HUES6 (cell line): ENCODE measurements around the gene SEMA3A.
A peak's percentile ranks its signal among the peaks of the same experiment; 100 is the strongest.
"Not testable (repeated sequence)": the region's sequence is repeated elsewhere in the genome, so short reads cannot be mapped to it uniquely, and the experiment has no call there.

Experiments
- H3K27ac ChIP-seq: 2 replicates; pipeline ENCODE4 v1.7.0; 2013; ENCODE audit warnings: low read depth, mild to moderate bottlenecking, low read length, inconsistent platforms
- H3K27me3 ChIP-seq: 2 replicates; pipeline ENCODE4 v1.6.1; 2013; ENCODE audit warnings: low read length; ENCODE audit not compliant: control insufficient read depth, insufficient read depth
- H3K36me3 ChIP-seq: 2 replicates; pipeline ENCODE4 v1.6.1; 2013; ENCODE audit warnings: low read length; ENCODE audit not compliant: control insufficient read depth, insufficient read depth
- H3K4me1 ChIP-seq: 2 replicates; pipeline ENCODE4 v1.6.1; 2013; ENCODE audit warnings: low read length; ENCODE audit not compliant: control insufficient read depth, insufficient read depth
- H3K4me3 ChIP-seq: 2 replicates; pipeline ENCODE4 v1.5.1; 2013; ENCODE audit warnings: low read depth, low read length
- H3K9ac ChIP-seq: one replicate; pipeline ENCODE4 v1.6.1; 2013; ENCODE audit warnings: mild to moderate bottlenecking, low read length
- H3K9me3 ChIP-seq: 2 replicates; pipeline ENCODE4 v1.6.1; 2013; ENCODE audit warnings: low read depth, low read length; ENCODE audit not compliant: control insufficient read depth, insufficient read depth

The SEMA3A gene

DNA sequence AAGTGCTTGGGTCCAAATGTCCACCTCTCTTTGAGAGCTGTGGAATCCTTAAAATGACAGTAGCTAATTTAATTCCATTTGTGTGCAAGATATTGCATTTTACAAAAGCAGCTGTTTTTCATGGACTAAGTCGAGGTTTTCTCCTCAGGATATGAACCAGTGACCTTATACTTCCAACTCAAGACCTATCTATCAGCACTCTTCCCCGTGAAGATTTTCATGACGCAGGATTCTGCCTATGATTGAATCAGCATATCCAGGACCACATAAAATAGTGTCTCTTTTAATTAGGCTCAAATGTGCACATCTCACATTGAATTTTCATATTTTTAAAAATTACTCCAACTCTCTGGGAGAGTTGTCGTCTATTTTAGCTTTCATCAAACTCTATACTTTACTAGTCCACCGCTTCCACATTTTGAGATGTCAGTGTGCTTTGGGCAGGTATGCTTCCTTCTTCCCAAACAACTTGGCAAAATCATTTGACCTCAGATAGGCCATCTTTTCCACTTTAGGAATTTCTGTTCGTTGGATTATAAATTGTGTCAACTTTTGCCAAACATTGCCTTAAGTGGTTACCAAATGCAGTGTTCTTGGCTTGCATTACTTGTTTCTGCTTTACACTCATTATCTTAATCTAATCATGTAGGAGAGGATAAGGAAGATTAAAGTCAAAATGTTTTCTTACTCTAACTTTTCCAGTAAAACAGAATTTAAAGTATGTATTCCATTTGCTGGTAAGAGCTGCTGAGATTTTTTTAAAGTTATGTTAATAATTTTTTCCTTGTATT is 39.4 kb downstream of the SEMA3A start:
- H3K9me3 ChIP-seq = no peaks in the 10 kb centered on the region
- H3K4me3 ChIP-seq = no peak overlapping the region
- no peaks in the 10 kb centered on the region for H3K36me3 ChIP-seq
- H3K27ac ChIP-seq = no peak overlapping the region
- H3K4me1 ChIP-seq = peaks cover 4% of the 10 kb centered on the region; the same call in 1 of the 2 replicates
- H3K9ac ChIP-seq = no peak overlapping the region
- no peaks in the 10 kb centered on the region for H3K27me3 ChIP-seq

DNA sequence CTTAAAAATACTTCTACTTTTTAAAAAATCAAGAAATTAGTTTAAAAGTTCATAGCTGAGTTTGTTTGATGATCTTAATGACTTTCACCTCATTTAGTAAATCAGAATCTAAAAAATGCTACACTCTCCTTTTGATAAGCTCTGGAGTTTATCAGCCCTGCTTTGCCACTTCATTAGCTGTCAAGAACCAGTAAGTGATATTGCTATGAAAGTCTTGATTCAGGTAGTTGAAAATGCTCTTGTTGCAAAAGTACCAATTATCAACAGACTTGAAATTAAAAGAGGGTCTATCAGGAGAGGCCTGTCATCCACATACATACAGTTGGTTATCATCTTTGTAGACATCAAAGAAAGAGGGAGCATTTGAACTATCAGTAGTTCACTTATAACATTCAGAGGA is 41.6 kb downstream of the SEMA3A start:
- no peak overlapping the region for H3K27ac ChIP-seq
- H3K9ac ChIP-seq = no peak overlapping the region
- H3K36me3 ChIP-seq = no peaks in the 10 kb centered on the region
- no peak overlapping the region for H3K4me3 ChIP-seq
- H3K27me3 ChIP-seq = no peaks in the 10 kb centered on the region
- no peaks in the 10 kb centered on the region for H3K9me3 ChIP-seq
- H3K4me1 ChIP-seq = peaks cover 21% of the 10 kb centered on the region; the same call in 1 of the 2 replicates

DNA sequence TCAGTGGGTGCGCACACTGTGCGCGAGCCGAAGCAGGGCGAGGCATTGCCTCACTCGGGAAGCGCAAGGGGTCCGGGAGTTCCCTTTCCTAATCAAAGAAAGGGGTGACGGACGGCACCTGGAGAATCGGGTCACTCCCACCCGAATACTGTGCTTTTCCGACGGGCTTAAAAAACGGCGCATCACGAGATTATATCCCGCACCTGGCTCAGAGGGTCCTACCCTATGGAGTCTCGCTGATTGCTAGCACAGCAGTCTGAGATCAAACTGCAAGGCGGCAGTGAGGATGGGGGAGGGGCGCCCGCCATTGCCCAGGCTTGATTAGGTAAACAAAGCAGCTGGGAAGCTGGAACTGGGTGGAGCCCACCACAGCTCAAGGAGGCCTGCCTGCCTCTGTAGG is 44.2 kb downstream of the SEMA3A start:
- peak overlapping the region; percentile 59 for H3K9ac ChIP-seq
- not testable (repeated sequence) for H3K36me3 ChIP-seq, H3K27me3 ChIP-seq, H3K9me3 ChIP-seq
- peak overlapping the region; percentile 78 for H3K4me3 ChIP-seq
- peak overlapping the region; percentile 55 for H3K27ac ChIP-seq
- peaks cover 41% of the 10 kb centered on the region for H3K4me1 ChIP-seq

DNA sequence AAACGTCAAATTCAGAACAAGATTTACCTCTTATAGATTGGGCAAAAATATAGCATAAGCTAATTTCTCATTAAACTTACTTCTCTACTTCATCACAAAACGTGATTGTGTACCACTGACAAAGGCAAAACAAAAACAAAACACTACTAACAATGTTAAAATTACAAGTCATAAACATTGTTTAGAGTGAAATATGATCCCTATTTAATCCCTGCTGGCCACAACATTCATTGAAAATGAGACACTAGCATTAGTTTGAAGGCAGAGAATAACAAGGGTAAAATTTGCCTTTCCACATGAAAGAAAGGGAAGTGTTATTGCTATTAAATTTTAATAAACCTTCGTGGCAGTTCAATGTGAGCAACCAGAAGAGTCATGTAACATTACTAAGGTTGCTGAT is 45.0 kb downstream of the SEMA3A start:
- Histone ChIP-seq H3K36me3 (no peaks in the 10 kb centered on the region), H3K4me3 (peak overlapping the region; percentile 78), H3K9ac (peak overlapping the region; percentile 59), H3K27me3 (no peaks in the 10 kb centered on the region), H3K4me1 (peaks cover 49% of the 10 kb centered on the region), H3K9me3 (no peaks in the 10 kb centered on the region), H3K27ac (peak overlapping the region; percentile 55)

DNA sequence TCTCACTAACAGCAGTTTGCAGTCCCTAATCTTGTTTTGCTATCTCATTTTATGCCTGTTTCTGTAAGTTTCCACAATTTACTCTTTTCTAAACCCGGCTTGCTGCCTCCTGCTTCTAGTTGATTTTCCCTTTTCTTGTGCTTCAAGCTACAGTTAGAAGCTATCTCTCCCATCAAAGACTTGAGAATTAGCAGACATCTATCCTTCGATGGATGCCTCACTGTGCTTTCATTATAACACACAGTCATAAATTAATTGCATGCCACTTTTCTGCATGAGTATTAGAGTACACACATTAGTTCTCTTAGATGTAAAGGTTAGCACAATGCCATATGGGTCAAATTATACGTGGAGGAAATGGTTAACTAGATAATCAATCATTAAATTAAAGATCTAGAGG is 48.7 kb downstream of the SEMA3A start:
- no peaks in the 10 kb centered on the region for H3K27me3 ChIP-seq
- H3K27ac ChIP-seq = peak overlapping the region; percentile 64
- H3K36me3 ChIP-seq = no peaks in the 10 kb centered on the region
- H3K4me3 ChIP-seq = 0 out of 2 replicates have a peak overlapping the region, but pooled peaks have one; percentile 5
- no peaks in the 10 kb centered on the region for H3K9me3 ChIP-seq
- H3K4me1 ChIP-seq = peaks cover 67% of the 10 kb centered on the region
- peak overlapping the region; percentile 32 for H3K9ac ChIP-seq

DNA sequence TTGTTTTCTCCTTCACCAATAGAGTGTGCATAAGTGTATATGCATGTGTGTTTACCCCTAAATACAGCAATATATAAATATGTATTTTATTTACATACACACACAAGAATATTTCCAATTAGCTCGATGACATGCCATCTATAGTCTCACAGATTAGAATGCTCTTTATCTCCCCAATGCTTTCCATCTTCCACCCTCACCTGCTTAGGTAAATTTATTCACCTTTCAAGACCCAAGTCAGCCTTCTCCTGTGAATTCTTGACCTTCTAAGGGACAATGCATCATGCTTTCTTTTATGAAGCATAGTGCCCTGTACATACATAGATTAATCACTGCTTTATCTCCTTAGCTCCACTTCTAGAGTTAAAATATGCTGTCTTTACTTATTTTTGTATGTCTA is 49.7 kb downstream of the SEMA3A start:
- no peaks in the 10 kb centered on the region for H3K36me3 ChIP-seq
- no peaks in the 10 kb centered on the region for H3K9me3 ChIP-seq
- H3K4me3 ChIP-seq = peak overlapping the region; percentile 17; the same call in 1 of the 2 replicates
- peak overlapping the region; percentile 18 for H3K9ac ChIP-seq
- no peaks in the 10 kb centered on the region for H3K27me3 ChIP-seq
- peaks cover 67% of the 10 kb centered on the region for H3K4me1 ChIP-seq
- peak overlapping the region; percentile 68 for H3K27ac ChIP-seq

DNA sequence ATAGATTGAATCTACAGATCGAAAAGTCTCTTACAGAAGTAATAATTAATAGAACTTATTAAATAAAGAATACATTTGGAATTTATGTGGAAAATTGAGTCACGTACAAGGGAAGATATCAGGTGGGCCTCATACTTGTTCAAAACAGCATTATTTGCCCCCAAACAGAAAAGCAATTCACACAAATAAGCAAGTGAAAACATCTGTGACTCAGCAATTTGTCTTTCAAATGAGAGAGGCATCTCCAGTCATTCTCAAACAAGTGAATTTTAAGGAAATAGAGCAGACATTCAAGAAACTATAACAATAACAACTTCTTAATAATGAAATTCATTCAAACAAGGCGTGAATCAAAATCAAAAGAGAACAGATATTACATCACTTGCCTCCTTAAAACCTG is 50.1 kb downstream of the SEMA3A start:
- no peaks in the 10 kb centered on the region for H3K9me3 ChIP-seq
- H3K4me3 ChIP-seq = peak overlapping the region; percentile 17; the same call in 1 of the 2 replicates
- H3K4me1 ChIP-seq = peaks cover 65% of the 10 kb centered on the region
- peak overlapping the region; percentile 68 for H3K27ac ChIP-seq
- no peaks in the 10 kb centered on the region for H3K36me3 ChIP-seq
- no peaks in the 10 kb centered on the region for H3K27me3 ChIP-seq
- no peak overlapping the region for H3K9ac ChIP-seq

DNA sequence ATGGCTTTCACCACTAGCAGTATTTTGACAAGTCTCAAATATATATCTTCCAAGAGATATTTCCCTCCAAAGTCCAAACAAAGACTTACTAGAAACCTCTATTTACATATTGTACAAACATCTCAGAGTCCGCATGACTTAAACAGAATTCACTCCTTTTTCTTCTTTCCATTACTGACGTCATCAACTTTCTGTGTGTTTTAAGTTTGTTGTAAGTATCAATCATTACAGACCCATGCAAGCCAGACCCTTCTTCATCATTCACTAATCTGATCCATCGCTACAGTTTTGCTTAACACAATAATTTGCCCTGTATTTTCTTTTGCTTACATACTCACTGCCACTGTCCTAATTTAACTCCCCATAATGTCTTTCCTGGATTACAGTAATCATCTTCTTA is 51.9 kb downstream of the SEMA3A start:
- Histone ChIP-seq H3K27me3 (no peaks in the 10 kb centered on the region), H3K9ac (no peak overlapping the region), H3K4me3 (no peak overlapping the region), H3K9me3 (no peaks in the 10 kb centered on the region), H3K36me3 (no peaks in the 10 kb centered on the region), H3K4me1 (peaks cover 53% of the 10 kb centered on the region), H3K27ac (no peak overlapping the region)

DNA sequence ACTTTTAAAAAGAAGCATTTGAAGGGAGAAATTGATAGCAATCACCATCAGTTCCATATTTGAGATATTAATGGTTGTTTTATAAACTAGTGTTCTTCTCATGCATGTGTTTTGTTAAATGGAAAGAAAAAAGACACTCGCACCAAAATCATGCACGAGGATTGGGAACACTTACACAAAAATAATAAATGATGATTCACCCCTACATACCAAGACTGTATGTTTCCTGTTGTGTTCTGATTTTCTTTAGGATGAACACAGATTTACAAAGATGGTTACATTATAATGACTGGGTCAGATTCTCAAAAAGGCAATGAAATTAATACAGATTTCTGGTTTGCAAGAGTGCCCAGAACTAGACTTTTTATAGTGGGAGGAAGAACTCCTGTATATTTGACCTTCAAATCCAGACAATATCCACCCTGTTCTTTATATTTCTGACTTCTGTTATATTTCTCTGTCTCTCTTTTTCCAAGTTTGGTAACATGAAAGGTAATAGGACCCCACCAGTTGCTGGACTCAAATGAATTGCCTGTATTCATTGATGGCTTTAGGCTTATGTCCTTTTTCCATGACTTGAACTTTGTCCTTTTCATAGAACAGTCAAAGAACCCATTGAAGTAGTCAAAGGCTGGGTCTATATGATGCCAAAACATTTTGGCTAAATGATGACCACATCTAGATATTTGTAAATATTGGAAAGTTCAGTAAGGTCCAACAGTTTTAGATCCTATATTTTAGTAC is 54.4 kb downstream of the SEMA3A start:
- Histone ChIP-seq H3K9ac (no peak overlapping the region), H3K36me3 (no peaks in the 10 kb centered on the region), H3K27me3 (no peaks in the 10 kb centered on the region), H3K4me1 (peaks cover 35% of the 10 kb centered on the region), H3K27ac (no peak overlapping the region), H3K4me3 (no peak overlapping the region), H3K9me3 (no peaks in the 10 kb centered on the region)

DNA sequence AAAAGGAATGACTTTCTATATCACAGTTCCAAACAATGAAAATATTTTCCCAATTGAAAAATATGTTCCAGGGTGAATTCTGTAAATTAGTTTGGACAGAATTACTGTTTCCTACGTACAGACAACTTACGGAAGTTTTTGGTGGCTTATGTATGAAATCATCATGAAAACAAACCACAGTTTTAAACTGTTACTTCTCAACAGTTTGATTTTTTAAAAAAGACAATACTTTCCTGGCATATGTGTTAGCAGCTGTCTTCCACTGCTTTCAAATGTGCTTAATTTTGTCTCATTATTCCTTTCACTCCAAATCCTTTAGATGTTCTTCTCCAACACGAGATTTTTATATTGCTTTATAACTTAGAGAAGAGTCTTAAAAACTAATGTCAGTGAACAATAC is 56.2 kb downstream of the SEMA3A start:
- Histone ChIP-seq H3K9me3 (no peaks in the 10 kb centered on the region), H3K36me3 (peaks cover 11% of the 10 kb centered on the region), H3K4me3 (no peak overlapping the region), H3K27me3 (no peaks in the 10 kb centered on the region), H3K9ac (no peak overlapping the region), H3K27ac (no peak overlapping the region), H3K4me1 (peaks cover 17% of the 10 kb centered on the region)

DNA sequence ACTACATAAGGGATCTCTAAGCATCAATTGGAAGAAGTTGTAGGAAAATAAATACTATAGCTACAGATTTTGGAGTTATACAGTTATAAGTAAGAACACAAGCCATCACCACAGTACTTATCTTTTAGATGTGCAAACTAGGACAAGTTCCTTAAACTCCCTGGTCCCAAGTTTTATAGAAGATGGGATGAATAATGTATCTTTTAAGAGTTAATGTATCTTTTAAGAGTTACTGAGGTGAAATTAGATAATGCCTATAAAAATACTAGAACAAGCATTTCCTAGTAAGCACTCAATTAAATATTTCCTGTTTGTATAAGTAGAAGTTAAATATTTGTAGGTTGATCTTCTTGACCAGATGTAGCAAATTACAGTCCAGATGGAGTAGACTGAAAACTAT is 56.8 kb downstream of the SEMA3A start:
- no peaks in the 10 kb centered on the region for H3K9me3 ChIP-seq
- H3K9ac ChIP-seq = no peak overlapping the region
- H3K27ac ChIP-seq = no peak overlapping the region
- no peak overlapping the region for H3K4me3 ChIP-seq
- peaks cover 13% of the 10 kb centered on the region; the same call in 1 of the 2 replicates for H3K4me1 ChIP-seq
- H3K27me3 ChIP-seq = no peaks in the 10 kb centered on the region
- H3K36me3 ChIP-seq = peaks cover 11% of the 10 kb centered on the region
